Left lobe of liver (tissue), 2 donors: ENCODE results near the gene PIPOX. TPM values are rescaled to one million over a fixed set of nuclear protein-coding genes. Genes with fewer than 3 reads are reported as not detected.

Source experiments
- ATAC-seq: fragments of 200-7000 bp; cut with Tn5 transposase; one replicate; pipeline ENCODE4 v1.9.1; 2020; ENCODE audit warnings: mild to moderate bottlenecking, moderate library complexity
- DNase-seq: peaks from one replicate; pipeline ENCODE4 v3.0.0-alpha.2; 2020; ENCODE audit warnings: low spot score
- total RNA-seq: library from RNA; stranded (reverse); gene quantifications from one replicate; pipeline ENCODE4 v1.2.1, GENCODE V29; 2021
- donor health status: DM: no; HTN: no; CAD: no; lungs with moderate emphysema.
- donor health status: DM: no; HTN: yes; CAD: no.

The PIPOX gene
- total RNA-seq, 1 donor from 2014 or later, result 324 TPM

DNA sequence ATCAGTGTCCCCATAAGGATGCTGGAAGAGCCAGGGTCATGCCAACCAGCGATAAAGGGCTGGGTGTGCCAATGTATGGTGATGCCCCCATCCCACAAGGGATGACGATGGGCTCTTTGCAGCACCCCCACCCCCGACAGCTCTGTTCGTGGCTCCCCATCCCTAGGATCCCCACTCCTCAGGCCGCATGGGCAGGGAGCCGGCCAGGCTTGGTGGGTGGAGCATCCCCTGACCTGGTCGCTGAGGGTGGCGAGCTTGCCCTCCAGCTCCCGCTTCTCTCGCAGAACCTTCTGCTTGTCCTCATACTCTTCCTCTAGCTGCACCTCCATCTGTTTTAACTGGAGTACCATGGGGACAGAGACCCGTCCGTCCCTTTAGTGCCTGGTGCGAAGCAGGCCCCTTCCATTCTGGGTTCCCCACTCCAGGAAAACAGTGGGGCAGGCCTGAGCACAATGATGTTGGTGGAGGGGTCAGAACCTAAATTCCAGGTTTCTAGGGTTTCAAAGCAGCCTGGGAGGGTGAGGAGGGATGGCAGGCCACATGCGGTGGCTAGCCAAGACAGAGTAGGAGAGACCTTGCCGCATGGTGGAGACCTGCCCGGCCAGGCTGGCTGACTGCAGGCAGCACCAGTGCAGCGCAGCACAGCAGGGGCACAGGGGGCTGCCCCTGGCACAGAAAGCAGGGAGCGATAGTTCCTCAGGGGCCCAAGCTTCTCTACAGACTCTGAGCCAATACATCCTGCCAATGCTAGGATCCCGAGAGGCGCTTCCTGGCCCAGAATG lies 50.3 kb downstream of the PIPOX start:
- no peak for DNase-seq
- ATAC-seq, result no peak

DNA sequence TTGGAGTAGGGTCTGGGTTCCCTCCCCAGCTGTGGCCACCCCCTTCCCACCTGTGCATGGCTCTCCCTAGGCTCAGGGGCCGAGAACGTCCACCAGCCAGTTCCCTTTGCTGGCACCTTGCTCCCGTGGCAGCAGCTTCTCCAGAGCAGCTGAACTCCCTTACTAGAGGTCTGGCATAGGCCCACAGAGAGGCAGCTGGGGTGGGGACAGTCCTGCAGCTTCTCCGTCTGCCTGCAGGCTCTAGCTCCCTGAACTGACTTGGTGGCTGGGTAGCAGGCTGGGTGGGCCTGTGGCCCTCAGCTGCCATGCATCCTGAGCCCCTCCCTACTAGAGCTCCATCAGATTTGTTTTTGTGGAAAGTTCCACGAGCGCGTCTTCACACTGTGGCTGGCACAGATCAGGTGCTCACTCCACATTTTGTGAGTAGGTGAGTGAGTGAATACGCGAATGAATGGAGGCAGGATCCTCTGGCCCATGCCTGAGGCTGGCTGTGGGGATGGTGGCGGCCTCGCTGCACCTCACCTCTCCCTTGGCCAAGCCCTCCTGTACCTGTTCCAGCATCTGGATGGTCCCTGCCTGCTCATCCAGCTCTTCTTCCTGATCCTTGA lies 51.3 kb downstream of the PIPOX start:
- no peak for ATAC-seq

DNA sequence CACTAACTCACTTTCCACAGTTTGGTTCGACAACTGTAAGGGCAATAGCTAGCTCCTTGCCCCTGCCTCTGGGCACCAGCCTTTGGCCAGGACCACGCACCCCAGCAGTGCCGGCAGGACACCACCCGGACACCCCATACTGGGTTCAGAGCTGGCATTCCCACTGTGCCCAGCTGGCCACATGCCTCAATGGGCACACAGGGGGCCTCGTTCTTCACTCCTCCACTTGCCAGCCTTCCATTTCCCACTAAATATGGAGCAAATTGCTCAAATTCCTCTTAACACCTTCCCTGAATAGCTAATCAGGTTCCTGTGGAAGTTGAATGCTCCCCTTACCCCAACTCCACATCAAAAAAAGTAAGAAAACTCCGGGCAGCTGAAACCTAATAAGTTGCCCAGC lies 52.5 kb downstream of the PIPOX start:
- ATAC-seq, result no peak

More for the DNA sequence above, 51.3 kb downstream of the PIPOX start:
- no peak for DNase-seq

DNA sequence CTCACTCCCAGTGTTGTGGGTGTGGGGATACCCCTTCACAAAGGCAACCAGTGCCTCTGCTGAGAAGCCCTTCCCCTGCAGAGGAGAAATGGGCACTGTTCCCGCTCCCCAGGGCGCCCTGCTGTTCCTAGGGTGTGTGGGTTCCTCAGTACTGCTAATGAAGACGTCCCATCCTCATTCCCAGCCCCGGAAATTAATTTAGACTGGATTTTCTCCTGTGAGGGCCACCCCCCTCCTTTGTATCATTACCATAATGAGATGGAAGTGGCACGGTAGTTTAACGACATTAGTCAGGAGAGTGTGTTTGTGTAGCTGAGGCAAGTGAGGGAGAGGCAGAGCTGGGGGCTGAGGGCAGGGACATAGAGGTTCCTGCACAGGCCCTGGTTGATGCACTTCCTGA lies 53.2 kb downstream of the PIPOX start:
- no peak for DNase-seq
- ATAC-seq, result no peak

More for the DNA sequence above, 52.5 kb downstream of the PIPOX start:
- DNase-seq, result no peak

DNA sequence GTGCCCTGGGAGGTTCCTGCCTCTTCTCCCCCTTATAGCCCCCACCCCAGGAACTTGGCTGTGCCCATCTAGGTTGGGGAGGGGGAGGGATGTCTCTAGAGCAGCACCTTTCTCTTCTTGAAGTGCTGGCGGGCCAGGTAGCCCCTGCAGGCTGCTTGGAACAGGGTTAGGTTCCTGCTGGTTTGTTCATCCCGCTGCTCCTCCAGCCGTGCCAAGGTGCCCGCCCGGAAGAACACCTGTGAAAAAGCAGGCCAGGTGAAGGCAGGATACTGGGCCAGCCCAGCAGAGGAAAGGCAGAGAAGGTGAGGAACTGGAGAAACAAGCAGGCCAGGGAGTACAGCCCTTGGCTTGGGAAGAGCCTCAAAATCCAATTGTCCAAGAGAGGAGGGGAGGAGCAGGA lies 56.6 kb downstream of the PIPOX start:
- DNase-seq (no peak), ATAC-seq (no peak)

DNA sequence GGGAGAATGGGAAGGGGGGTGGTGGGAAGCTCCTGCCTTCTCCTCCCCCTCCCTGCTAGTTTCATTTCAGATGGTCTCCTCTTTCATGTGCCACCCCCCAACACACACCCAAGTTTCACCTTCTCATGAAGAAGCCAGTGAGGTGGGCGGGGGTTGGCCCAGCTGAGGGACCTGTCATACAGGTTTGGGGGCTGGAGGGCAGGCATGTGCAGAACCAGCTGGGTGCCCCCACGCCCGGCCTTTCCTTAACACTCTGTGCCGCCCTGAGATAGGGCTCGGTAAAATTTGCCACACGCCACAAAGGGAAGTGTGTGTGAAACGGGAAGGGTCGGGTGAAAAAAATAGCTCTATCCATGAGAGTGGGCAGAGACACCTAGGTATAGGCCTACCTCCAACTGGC lies 57.4 kb downstream of the PIPOX start:
- ATAC-seq, result no peak
- DNase-seq, result no peak

DNA sequence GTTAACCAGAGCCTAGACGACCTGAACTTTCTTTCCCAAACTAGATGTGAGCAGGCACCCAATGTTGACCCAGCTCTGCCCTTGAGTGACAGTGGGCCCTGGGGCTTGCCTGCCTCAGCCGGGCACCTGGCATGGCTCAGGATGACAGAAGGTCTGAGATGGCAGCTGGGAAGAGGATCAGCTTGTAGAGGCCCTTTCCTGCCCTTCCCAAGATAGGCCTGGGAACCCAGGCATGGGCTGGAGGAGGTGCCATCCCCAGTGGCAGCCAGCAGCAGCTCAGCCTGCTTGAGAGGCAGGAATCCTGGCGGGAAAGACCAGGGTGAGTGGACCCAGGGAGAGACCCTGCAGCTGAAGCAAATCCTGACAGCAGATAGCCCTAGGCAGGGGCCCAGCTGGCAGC lies 59.1 kb downstream of the PIPOX start:
- DNase-seq (no peak), ATAC-seq (no peak)

DNA sequence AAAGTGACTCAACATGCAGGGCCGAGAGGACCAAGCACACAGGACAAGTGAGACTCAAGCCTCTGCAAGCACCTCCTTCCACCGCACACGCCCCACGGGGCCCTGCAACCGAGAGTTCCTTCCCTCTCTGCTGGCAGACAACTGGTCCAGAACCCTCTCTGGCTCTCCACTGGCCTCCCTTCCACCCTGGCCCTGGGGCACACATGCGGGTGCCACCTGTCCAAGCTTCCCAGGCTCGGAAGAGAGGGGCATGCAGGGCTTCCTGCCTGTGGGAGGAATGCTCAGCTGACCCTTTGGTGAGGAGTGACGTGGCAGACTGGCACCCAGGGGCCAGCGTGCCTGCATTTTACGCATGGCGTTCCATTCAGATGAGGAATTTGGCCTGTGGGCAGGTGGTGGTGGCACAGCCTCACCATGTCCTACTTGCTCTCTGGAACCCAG lies 59.8 kb downstream of the PIPOX start:
- no peak for DNase-seq
- ATAC-seq, result no peak

DNA sequence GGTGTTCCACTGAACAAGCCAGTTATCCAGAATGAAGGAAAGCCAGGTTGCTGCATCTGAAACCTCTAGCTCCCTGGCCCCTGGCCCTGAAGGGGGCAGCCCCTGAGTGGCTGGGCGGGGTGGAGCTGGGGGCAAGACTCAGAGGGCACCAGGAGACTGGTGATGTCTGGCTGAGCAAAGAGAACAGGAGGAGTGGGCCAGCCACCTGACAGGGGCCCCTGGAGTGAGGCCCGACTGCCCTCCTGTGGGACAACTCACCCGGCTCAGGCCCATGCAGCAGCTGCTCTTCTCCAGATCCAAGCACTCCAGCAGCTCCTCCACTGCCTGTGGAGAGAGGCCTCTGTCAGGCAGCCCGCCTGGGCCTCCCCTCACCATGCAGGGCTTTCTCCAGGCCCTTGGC lies 60.4 kb downstream of the PIPOX start:
- ATAC-seq (no peak), DNase-seq (no peak)

Other genes starting within 250 kb of the PIPOX start
- 6.6 TPM for gene FAM222B, start 200.4 kb upstream of the PIPOX start, total RNA-seq
- 25.3 TPM for gene ERAL1, start 188.1 kb upstream of the PIPOX start, total RNA-seq
- gene FLOT2, start 145.4 kb upstream of the PIPOX start, total RNA-seq, result 70.6 TPM
- gene DHRS13, start 140.1 kb upstream of the PIPOX start, total RNA-seq, result 5.5 TPM
- 15.2 TPM for gene PHF12, start 91.6 kb upstream of the PIPOX start, total RNA-seq
- not detected for gene SEZ6, start 37.1 kb upstream of the PIPOX start, total RNA-seq
- 109 TPM for gene MYO18A, start 137.3 kb downstream of the PIPOX start, total RNA-seq
- not detected for gene CRYBA1, start 203.7 kb downstream of the PIPOX start, total RNA-seq